BLaER1 treated with 17β-estradiol and CSF1 and Interleukin-3, amounts not matched to agents 10 nM and 100 nM (cell line): Measurements from ENCODE around the gene CTBP1.

ENCODE experiments used
- H3K27ac ChIP-seq, 11 experiments: shearing (Covaris generic); formaldehyde crosslinking; 2 replicates each; pipeline ENCODE4 v1.8.1; 2022
- H3K27me3 ChIP-seq, 11 experiments: shearing (Covaris generic); formaldehyde crosslinking; 2 replicates each; pipeline ENCODE4 v1.8.1; 2022
- H3K36me3 ChIP-seq, 11 experiments: shearing (Covaris generic); formaldehyde crosslinking; 2 replicates each; pipeline ENCODE4 v1.8.1; 2022
- H3K4me1 ChIP-seq, 10 experiments: shearing (Covaris generic); formaldehyde crosslinking; 2 replicates each; pipeline ENCODE4 v1.8.1; 2022
- H3K4me2 ChIP-seq, 11 experiments: shearing (Covaris generic); formaldehyde crosslinking; 2 replicates each; pipeline ENCODE4 v1.8.1; 2022
- H3K4me3 ChIP-seq, 10 experiments: shearing (Covaris generic); formaldehyde crosslinking; 2 replicates each; pipeline ENCODE4 v1.8.1; 2022
- H3K9ac ChIP-seq, 11 experiments: shearing (Covaris generic); formaldehyde crosslinking; 2 replicates each; pipeline ENCODE4 v1.8.1; 2022
- H3K9me3 ChIP-seq, 11 experiments: shearing (Covaris generic); formaldehyde crosslinking; replicated peaks in 1 of 11; 2 replicates each; pipeline ENCODE4 v1.8.1; 2022
- H4K20me1 ChIP-seq, 11 experiments: shearing (Covaris generic); formaldehyde crosslinking; 2 replicates each; pipeline ENCODE4 v1.8.1; 2022
- Cebpa-rat ChIP-seq, 11 experiments: shearing (Covaris generic); IDR thresholded peaks; 2 replicates each; pipeline ENCODE4 v1.8.1; 2022

CTBP1 gene

GRCh38 chr4:1216869-1217294 is 32.0 kb downstream of the CTBP1 start:
- peaks cover 44 to 59% (median 54%) of the 10 kb centered on the region in 11 experiments for H3K36me3 ChIP-seq
- peak overlapping the region; percentile 88 to 99 (median 96) for H3K4me2 ChIP-seq
- H3K4me3 ChIP-seq, result peak overlapping the region; percentile 4 to 60 (median 50); a peak in 17 of 20 replicates

GRCh38 chr4:1216076-1216614 is 32.8 kb downstream of the CTBP1 start:
- H3K9ac ChIP-seq, result peak overlapping the region in 8 of 11 experiments; percentile 70 to 84 (median 79); a peak in 15 of 22 replicates
- peaks cover 0 to 6% (median 0%) of the 10 kb centered on the region in 11 experiments; a peak in 4 of 22 replicates for H3K27me3 ChIP-seq
- peak overlapping the region; percentile 88 to 99 (median 96) for H3K4me2 ChIP-seq
- H3K36me3 ChIP-seq, result peaks cover 50 to 63% (median 57%) of the 10 kb centered on the region in 11 experiments
- peaks cover 62 to 98% (median 89%) of the 10 kb centered on the region in 10 experiments for H3K4me1 ChIP-seq
- H3K27ac ChIP-seq, result peak overlapping the region in 8 of 11 experiments; percentile 85 to 95 (median 90); a peak in 17 of 22 replicates
- peaks cover 64 to 100% (median 95%) of the 10 kb centered on the region in 11 experiments for H4K20me1 ChIP-seq
- TF ChIP-seq Cebpa-rat (IDR thresholded peaks at IDR 0.05), result no peak
- H3K4me3 ChIP-seq, result peak overlapping the region in 7 of 10 experiments; percentile 13 to 60 (median 49); a peak in 9 of 20 replicates
- no peaks in the 10 kb centered on the region for H3K9me3 ChIP-seq

More at GRCh38 chr4:1216869-1217294, 32.0 kb downstream of the CTBP1 start:
- peak overlapping the region in 10 of 11 experiments; percentile 22 to 95 (median 88); a peak in 19 of 22 replicates for H3K27ac ChIP-seq
- TF ChIP-seq Cebpa-rat (IDR thresholded peaks at IDR 0.05), result peak in 4 of 11 experiments; percentile 12 to 70 (median 28); a peak in 2 of 22 replicates
- peaks cover 71 to 100% (median 98%) of the 10 kb centered on the region in 11 experiments for H4K20me1 ChIP-seq
- peak overlapping the region; percentile 21 to 84 (median 75); a peak in 21 of 22 replicates for H3K9ac ChIP-seq
- peaks cover 68 to 98% (median 94%) of the 10 kb centered on the region in 10 experiments for H3K4me1 ChIP-seq
- no peaks in the 10 kb centered on the region for H3K9me3 ChIP-seq
- peaks cover 0 to 14% (median 0%) of the 10 kb centered on the region in 11 experiments; a peak in 5 of 22 replicates for H3K27me3 ChIP-seq

- Histone ChIP-seq H4K20me1 (peaks cover 64 to 100% (median 95%) of the 10 kb centered on the region in 11 experiments), H3K9me3 (no peaks in the 10 kb centered on the region), H3K4me2 (peak overlapping the region; percentile 88 to 99 (median 96)), H3K27ac (peak overlapping the region in 6 of 11 experiments; percentile 85 to 95 (median 91); a peak in 10 of 22 replicates), H3K4me3 (peak overlapping the region in 4 of 10 experiments; percentile 13 to 49 (median 21); a peak in 4 of 20 replicates), H3K4me1 (peaks cover 63 to 98% (median 89%) of the 10 kb centered on the region in 10 experiments), H3K27me3 (peaks cover 0 to 2% (median 0%) of the 10 kb centered on the region in 11 experiments; a peak in 2 of 22 replicates), H3K9ac (peak overlapping the region in 7 of 11 experiments; percentile 27 to 84 (median 80); a peak in 9 of 22 replicates), H3K36me3 (peaks cover 55 to 64% (median 61%) of the 10 kb centered on the region in 11 experiments)
- TF ChIP-seq Cebpa-rat (IDR thresholded peaks at IDR 0.05), result no peak
Measured at GRCh38 chr4:1215141-1216075, 33.5 kb downstream of the CTBP1 start.

GRCh38 chr4:1214101-1215095 is 34.5 kb downstream of the CTBP1 start:
- H3K27me3 ChIP-seq, result no peaks in the 10 kb centered on the region
- H3K36me3 ChIP-seq, result peaks cover 55 to 66% (median 63%) of the 10 kb centered on the region in 11 experiments
- TF ChIP-seq Cebpa-rat (IDR thresholded peaks at IDR 0.05), result no peak
- no peak overlapping the region; a peak in 1 of 20 replicates for H3K4me3 ChIP-seq
- H4K20me1 ChIP-seq, result peaks cover 58 to 99% (median 93%) of the 10 kb centered on the region in 11 experiments
- H3K9me3 ChIP-seq, result no peaks in the 10 kb centered on the region
- peak overlapping the region in 7 of 11 experiments; percentile 14 to 84 (median 55); a peak in 13 of 22 replicates for H3K9ac ChIP-seq
- peak overlapping the region in 10 of 11 experiments; percentile 88 to 99 (median 96); a peak in 18 of 22 replicates for H3K4me2 ChIP-seq
- peaks cover 62 to 98% (median 89%) of the 10 kb centered on the region in 10 experiments for H3K4me1 ChIP-seq
- peak overlapping the region in 4 of 11 experiments; percentile 13 to 41 (median 21); a peak in 5 of 22 replicates for H3K27ac ChIP-seq

- Histone ChIP-seq H4K20me1 (peaks cover 61 to 100% (median 93%) of the 10 kb centered on the region in 11 experiments), H3K9me3 (no peaks in the 10 kb centered on the region), H3K27ac (peak overlapping the region in 4 of 11 experiments; percentile 13 to 41 (median 21); a peak in 6 of 22 replicates), H3K36me3 (peaks cover 55 to 70% (median 63%) of the 10 kb centered on the region in 11 experiments), H3K27me3 (no peaks in the 10 kb centered on the region), H3K9ac (peak overlapping the region in 7 of 11 experiments; percentile 14 to 84 (median 55); a peak in 9 of 22 replicates), H3K4me3 (no peak overlapping the region), H3K4me1 (peaks cover 63 to 98% (median 90%) of the 10 kb centered on the region in 10 experiments), H3K4me2 (peak overlapping the region in 9 of 11 experiments; percentile 88 to 99 (median 96); a peak in 17 of 22 replicates)
- TF ChIP-seq Cebpa-rat (IDR thresholded peaks at IDR 0.05), result no peak
Measured at GRCh38 chr4:1213336-1213995, 35.5 kb downstream of the CTBP1 start.

- peak overlapping the region in 9 of 11 experiments; percentile 88 to 99 (median 96); a peak in 15 of 22 replicates for H3K4me2 ChIP-seq
- H4K20me1 ChIP-seq, result peaks cover 63 to 100% (median 93%) of the 10 kb centered on the region in 11 experiments
- H3K9ac ChIP-seq, result peak overlapping the region in 5 of 11 experiments; percentile 19 to 63 (median 34); a peak in 2 of 22 replicates
- H3K27ac ChIP-seq, result peak overlapping the region in 2 of 11 experiments; percentile 6 to 41; a peak in 2 of 22 replicates
- H3K9me3 ChIP-seq, result no peaks in the 10 kb centered on the region
- TF ChIP-seq Cebpa-rat (IDR thresholded peaks at IDR 0.05), result no peak
- peaks cover 63 to 98% (median 90%) of the 10 kb centered on the region in 10 experiments for H3K4me1 ChIP-seq
- no peaks in the 10 kb centered on the region for H3K27me3 ChIP-seq
- peaks cover 55 to 70% (median 63%) of the 10 kb centered on the region in 11 experiments for H3K36me3 ChIP-seq
- no peak overlapping the region for H3K4me3 ChIP-seq
Measured at GRCh38 chr4:1212546-1213335, 36.2 kb downstream of the CTBP1 start.
